ENCODE results near the gene LRP3.

DNA sequence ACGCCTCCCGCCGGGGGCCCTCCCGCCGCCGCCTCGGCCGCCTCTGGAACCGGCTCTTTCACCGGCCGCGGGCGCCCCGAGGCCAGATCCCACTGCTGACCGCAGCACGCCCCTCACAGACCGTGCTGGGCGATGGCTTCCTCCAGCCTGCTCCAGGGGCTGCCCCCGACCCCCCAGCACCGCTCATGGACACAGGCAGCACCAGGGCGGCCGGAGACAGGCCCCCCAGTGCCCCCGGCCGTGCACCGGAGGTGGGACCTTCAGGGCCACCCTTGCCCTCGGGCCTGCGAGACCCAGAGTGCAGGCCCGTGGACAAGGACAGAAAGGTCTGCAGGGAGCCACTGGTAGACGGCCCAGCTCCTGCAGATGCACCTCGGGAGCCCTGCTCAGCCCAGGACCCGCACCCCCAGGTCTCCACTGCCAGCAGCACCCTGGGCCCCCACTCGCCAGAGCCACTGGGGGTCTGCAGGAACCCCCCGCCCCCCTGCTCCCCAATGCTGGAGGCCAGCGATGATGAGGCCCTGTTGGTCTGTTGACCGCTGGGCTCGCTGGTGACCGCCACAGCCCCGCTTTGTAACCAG, 13.0 kb downstream of the LRP3 start:
- TF ChIP-seq CTCF (IDR thresholded peaks at IDR 0.05; ENCODE audit: low read length): no peak
- TF ChIP-seq EZH2 (optimal IDR thresholded peaks at IDR 0.05; ENCODE audit: low read depth, low read length): no peak

Measured in MM.1S (cell line).